GM19468 (cell line): Measurements from ENCODE around the gene ZNRF1.
"Not testable (repeated sequence)": the region's sequence is repeated elsewhere in the genome, so short reads cannot be mapped to it uniquely, and the experiment has no call there.

ENCODE experiments used
- ATAC-seq: cut with Tn5 transposase; IDR thresholded peaks from one replicate; pipeline ENCODE4 v1.9.1; 2021; ENCODE audit warnings: mild to moderate bottlenecking, moderate library complexity, moderate number of reproducible peaks; ENCODE audit not compliant: unreplicated experiment; ENCODE audit errors: extremely low read depth

The ZNRF1 gene

DNA sequence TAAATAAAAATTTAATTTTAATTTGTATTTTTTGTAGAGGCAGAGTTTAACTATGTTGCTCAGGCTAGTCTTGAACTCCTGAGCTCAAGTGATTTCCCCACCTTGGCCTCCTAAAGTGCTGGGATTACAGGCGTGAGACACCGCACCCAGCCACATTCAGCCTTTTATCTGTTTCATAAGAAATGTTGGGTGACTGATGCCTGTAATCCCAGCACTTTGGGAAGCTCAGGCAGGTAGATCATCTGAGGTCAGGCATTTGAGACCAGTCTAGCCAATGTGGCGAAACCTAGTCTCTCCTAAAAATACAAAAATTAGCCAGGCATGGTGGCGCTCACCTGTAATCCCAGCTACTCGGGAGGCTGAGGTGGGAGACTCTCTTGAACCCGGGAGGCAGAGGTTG lies 92.1 kb downstream of the ZNRF1 start:
- not testable (repeated sequence) for ATAC-seq

DNA sequence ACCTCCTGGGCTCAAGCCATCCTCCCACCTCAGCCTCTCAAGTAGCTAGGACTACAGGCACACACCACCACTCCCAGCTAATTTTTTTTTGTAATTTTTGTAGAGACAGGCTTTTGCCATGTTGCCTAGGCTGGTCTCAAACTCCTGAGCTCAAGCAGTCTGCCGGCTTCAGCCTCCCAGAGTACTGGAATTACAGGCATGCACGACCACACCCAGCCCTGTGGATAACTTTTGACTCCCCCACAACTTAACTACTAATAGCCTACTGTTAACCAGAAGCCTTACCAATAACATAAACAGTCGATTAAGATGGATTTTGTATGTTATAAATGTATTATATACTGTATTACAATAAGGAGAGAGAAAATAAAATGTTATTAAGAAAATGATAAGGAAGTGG lies 92.8 kb downstream of the ZNRF1 start:
- not testable (repeated sequence) for ATAC-seq

DNA sequence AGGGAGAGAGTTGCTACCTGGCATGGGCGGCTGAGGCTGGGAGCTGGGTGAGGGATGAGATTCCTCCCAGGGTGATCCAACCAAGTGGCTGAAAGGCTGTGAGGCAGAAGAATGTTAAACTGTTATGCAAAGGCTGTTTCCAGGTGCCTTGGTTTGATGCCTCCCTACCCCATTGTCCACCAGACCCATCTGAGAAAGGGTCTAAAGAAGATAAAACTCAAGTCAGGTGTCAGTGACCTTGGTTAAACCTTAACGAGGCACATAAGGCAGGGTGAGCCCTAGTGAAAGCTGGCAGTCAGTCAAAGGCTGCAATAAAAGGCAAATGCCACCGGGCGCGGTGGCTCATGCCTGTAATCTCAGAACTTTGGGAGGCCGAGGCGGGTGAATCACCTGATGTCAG lies 94.0 kb downstream of the ZNRF1 start:
- no peak for ATAC-seq

DNA sequence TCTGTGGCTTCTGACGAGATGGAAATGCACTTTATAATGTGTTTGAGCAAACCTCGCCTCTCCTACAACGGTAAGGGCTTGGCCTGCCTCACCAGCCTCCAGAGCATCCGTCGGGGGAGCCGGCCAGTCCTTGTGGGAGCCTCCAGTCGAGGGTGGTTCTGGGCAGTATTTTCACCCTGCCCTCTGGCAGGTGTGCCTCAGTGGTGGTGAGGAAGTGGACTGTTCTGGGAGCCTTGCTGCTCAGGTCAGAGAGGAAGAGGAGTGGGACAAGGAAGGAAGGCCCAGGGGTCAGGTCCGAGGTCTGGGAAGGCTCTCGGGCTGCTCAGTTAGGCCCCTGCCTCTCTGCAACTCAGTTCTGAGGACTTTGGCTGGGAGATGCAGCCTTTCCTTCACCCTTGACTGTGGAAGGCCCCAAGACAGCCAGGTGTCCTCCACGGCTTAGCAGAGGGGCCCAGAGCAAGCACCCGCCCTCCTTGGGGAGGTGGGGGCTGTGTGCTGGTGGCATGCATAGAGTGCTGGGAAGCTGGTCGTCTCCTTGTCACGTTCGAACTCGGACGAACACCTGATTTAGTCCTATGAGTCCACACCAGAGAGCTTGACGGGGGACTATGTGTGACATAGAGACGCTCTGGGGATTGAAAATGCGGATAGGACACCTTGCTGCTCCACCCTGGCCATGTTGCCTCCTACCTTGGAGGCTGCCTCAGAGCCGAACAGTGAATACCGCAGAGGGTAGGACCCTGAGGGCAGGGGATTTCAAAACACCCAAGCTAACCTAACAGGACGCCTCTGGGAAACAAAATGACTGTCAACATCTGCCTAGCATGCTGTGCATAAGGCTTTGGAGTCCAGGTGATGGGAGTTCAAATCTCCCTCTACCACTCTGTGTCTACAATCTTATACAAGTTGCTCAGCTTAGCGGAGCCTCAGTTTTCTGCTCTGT lies 95.0 kb downstream of the ZNRF1 start:
- no peak for ATAC-seq

DNA sequence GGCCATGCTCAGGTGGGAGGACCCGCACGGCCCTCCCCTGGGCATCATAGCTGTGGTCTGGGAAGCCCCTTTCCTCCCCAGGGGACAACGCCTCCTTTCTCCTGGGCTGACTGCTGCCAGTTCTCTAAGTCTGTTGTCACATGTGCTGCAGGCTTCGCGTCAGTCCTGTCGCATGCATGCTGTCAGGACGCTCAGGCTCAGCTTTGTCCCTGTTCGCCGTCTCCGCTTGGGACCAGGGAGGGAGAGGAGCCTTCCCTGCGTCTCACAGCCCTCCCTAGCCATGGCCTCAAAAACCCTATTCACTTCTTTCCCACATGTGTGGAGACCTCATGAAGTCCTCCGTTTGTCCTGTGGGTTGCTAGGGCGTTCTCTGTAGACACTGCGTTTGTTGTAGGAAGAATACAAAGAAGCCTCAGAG lies 96.4 kb downstream of the ZNRF1 start:
- ATAC-seq: no peak

DNA sequence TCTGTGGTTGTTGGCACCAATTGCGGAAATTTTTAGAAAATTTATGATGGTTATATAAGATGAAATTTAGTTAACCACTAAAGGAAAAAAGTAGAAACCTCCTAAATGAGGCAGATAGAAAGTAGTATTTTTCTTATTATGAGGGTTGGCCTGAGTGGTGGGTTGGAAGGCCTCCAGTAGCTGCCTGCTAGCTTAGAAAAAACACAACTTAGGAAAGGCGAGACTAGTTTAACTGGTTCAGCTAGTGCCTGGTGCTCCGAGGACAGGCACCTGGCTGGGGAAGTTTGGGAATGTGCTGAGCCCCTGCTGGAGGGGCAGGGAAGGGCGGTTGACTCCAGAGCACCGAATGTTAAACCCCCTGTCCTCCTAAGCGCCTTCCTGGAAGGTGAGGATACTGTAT lies 97.8 kb downstream of the ZNRF1 start:
- ATAC-seq: no peak

DNA sequence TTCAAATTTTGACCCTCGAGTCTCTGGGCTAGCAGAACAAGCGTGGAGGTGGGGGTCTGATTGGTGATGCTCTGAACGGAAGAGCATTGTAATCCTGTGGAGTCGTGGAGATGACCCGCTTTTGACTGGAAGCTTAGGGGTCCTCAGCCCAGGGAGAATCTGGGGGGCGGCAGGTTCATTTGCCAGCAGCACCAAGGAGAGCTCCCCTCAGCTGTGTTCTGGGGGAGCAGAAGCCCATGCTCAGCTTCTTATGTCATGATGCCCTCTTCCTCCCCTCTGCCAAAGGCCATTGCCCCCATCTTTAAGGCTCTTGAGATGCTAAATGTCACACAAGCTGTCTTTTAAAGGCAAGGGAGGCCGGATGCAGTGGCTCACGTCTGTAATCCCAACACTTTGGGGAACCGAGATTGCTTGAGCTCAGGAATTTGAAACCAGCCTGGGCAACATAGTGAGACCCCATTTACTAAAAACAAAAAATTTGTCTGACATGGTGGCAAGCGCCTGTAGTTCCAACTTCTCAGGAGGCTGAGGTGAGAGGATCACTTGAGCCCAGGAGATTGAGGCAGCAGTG lies 98.5 kb downstream of the ZNRF1 start:
- ATAC-seq: no peak

DNA sequence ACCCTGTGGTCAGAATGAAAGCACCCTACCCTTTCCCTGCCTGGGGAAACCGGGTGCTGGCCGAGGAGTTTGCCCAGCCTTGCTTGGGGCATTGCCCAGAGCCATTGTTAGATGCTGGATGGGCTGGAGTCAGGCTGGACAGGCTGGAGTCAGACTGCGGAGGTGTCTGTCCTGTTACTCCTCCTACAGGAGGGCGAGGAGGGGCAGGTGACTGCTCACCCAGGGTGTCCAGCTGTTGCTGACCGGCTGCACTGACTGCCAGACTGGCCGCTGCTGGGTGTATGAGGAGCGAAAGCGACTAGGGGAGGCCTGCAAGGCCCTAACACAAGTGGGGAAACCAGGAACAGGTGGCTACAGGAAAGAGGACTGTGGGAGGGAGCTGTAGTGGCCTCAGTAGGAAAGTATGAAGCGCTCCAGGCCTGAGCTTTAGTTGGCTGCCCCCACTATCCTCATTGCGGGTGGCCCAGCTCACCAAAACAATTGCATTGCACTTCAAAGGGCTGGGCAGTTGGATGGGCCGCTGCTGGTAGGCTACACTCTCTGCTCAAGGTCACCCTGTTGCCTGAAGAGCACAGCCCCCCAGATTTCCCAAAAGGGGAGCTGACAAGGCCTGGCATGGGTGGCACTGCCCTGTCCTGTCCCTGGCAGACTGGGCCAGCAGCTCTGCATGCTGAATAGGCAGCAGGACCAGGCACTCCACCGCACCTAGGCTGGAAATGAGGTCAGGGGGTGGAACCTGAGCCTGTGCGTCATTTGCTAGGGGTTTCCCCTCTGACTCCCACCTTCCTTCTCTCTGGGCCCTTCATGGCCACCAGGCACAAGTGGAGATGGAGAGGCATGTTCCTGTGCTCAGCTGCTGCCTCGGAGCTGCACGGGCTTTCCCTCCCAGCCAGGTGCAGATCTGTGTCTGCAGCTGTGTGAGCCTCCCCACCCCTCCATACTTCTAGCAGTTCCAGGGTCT lies 99.4 kb downstream of the ZNRF1 start:
- no peak for ATAC-seq

DNA sequence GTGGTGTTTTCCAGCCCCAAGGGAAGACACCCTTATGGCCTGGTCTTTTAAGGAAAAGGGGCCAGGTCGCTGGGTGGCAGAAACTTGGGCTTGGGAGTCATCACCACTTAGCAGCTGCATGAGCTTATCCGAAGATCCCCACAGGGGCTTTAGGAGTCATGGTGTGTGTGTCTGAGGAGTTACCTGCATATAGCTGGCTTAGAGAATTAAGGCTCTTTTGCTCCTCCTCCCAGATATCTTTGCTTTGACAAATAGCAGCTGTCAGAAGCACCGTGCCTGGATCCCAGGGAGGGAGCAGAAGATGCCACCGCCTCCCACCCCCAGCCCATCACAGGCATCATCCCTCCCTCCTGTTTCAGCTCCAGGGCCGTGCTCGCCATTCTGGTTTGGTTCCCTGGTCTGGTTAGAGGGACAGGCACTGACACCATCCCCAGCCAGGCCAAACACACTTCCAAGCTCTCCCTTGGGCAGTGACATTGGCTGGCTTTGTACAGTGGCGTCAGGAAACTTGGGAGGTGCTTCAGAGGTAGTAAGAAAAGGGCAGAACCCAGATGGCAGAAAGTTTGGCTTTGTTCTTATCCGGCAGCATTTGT lies 100.3 kb downstream of the ZNRF1 start:
- no peak for ATAC-seq

DNA sequence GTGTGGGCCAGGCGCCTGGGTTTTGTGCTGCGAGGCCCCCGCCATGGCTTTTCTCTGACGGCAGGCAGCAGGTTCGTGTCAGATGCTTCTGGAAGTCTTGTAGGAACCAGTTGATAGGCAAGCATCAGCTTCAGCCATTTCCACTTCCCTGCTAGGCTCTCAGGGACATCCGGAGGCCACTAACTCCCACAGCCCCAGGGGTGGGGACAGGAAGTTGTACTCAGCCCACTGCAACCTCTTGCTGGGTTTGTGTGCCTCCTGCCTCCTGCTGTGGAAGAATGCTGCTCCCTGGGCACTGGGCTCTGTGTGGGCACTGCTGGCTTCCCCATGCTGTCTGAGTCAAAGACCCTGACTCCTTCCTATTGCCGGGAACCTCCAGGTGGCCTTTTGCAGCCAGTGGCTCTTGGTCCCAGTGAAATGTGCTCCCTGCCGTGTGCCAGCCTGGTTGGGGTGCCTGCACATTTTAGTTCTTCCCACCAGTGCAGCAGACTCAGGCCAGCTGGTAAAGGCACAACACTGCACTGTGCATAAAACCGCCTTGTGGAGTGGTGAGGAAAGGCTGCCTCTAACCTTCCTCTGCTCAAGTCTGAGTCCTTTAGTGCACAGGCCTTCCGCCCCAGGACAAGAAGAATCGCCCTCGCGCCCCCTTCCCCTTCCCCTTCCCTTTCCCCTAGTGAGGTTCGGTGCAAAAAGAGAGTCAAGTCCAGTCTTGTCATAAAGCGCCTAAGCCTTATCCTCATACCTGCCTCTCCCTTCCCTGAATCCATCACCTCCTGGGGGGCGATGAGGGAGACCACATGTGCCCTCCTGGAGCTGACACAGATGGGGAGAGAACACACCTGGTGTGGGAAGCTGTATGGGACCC lies 101.1 kb downstream of the ZNRF1 start:
- ATAC-seq: no peak

DNA sequence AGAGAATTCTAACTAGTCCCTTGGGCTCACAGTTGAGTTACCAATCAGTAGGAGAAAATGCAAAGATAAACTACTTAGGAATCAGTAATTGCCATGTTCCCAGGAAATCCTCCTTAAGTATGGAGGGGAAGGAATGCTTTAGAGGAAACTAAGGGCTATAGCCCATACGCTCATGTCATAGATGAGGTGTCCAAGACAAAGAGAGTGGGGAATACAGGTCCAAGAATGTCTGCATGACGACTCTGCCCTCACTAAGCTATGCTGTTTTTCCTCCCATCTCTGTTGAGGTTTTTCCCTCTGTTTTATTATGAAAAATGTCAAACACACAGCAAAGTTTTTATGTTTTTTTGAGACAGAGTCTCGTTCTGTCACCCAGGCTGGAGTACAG lies 101.8 kb downstream of the ZNRF1 start:
- ATAC-seq: no peak

DNA sequence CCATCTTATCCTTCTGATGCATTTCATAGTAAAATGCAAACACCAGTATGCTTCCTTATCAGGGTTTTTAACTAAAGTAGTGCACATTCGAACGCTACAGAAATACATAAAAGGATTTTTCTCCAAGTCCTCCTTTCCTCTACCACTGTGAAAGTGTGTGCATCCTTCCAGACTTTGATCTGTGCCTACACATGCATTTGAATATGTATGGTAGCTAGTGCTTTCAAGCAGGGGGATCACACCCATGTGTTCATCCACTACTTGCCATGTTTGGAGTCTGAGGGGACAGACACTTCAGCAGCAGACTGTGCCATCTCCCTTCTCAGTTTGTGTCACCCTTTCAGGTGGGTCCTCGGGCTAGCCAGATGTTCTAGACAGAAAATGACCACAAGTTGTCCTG lies 102.8 kb downstream of the ZNRF1 start:
- no peak for ATAC-seq

DNA sequence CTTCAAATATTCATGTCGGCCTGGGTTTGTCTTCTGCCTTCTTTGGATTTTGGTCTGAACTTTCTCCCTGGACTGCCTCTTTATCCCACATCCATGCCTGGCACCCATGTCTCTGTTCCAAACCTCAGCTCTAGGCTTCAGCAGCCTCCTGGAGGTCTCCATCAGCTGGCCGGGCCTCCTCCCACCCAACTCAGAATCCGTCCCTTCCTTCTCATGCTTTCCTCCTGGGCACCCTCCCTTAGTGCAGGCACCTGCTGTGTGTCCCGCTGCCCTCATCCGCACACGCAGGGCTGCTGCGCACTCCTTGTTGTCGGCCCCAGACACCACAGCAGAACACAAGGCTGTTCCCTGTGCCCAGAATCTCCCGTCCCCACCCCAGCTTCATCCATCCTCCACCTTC lies 103.8 kb downstream of the ZNRF1 start:
- no peak for ATAC-seq

DNA sequence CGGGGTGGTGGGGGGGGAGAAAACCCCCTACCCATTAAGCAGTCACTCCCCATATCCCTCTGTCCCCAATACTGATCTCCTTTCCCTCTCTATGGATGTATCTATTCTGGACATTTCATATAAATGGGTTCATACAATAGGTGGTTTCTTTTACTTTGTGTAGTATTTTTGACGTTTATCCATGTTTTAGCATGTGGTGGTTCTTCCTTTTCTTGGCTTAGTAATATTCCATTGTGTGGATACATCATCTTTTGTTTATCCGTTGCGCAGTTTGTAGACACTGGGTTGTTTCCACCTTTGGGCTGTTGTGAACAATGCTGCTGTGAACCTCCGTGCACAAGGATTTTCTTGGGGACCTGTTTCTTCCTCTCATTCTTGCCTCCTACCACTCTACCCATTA lies 105.2 kb downstream of the ZNRF1 start:
- no peak for ATAC-seq

DNA sequence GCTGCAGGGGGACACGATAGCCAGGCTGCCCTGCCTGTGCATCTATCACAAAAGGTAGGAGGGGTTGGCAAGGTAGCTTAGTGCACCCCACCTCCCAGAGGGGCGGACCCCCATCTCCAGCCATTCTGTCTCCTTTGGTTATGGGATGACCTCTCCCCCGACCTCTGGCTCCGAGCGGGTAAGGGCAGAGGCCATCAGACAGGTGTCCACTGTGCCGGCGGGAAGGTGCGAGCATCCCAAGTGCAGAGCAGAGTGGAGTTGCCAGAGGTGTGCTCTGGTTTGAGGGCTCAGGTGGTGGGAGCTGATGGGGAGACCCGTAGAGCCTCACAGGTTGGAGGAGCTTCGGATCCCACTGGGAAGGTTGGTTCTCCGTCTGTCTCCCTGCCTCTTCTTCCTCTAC lies 106.0 kb downstream of the ZNRF1 start:
- ATAC-seq: no peak

DNA sequence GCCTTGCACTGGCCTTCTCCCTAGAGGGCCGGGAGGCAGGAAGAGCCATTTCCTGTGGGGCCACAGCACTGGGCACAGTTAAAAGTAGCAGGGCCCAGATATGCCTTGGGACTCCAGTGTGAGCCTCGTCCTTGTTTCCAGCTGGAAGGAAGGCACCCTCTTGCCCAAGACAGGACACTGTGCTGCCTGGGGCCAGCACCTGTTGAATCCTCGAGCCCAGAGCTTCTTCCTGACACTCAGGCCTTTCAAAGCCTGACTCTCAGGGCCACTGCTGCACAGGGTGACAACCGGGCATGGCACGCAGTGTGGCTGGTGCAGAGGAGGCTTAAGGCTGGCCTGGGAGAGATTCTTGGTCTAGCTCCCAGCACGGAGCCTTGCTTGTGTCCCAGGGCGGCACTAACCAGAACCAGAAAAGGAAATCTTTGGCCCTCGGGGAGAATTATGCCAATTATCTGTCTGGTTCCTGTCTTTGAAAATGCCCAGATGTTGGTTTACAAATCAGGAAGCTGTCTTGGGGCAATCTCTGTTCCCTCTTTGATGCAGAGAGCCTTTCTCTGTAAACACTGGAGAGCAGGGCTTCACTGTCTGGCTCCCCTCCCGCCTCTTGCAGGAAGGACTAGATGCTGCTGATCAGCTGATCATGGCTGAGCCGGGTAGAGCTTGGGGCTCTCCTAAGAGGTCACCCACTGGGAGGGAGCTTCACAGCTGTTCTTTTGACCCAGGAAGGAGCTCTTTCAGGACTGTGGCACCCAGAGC lies 106.7 kb downstream of the ZNRF1 start:
- ATAC-seq: no peak

DNA sequence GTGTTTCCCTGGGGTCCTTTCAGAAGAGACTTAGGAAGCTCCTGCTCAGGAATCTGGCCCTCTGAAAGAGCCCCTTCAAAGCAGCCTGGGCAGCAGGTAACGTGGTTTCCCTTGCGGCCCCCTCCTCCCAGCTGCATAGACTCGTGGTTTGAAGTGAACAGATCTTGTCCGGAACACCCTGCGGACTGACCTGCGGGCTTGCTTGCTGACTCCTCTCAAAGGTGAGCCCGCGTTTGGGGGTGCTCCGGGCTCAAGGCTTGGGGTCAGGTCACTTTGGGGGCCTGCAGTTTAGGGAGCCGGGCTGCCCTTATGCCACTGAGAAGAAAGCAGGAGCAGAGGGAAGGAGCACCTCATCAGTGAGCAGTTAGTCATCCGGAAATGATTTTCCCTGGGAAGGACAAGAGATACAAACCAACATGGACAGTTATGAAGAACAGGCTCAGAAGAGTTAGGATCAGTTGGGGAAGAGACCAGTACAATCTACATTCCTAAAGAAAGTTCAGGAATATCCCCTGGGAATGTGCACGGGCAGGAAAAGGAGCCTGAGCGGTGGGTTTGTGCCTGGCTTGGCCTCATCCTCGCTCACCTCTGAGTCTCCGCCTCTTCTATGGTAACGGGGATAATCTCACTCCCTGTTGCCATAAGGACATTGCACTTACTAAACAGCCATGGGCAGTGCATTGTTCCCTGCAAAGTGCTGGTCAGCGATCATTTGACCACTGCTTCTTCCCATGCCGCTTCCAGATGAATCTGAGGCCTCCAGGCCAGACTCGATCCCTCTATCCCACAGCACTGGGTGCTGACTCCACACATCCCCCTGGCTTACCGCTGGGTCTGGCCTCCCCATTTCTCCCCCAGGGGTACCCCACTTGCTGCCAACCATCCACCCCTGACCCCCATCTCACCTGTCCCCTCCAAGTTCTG lies 107.8 kb downstream of the ZNRF1 start:
- ATAC-seq: no peak

DNA sequence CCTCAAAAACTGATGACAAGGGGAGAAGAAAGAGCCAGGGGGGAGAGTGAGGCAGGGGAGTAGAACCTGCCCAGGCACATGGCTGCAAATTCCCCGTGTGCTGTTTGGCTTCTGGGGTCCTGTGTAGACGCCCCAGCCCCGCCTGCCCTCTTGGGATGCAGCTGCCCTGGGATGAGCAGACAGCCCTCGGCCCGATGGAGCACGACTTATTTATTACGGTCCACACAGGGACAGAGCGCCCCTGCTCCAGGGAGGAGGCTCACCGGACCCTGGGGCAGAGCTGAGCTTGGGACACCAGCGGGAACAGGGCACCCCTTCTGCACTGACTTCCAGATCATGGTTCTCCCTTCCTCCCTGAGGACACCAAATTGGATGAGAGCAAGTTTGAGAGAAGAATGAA lies 108.7 kb downstream of the ZNRF1 start:
- ATAC-seq: no peak
